Keratinocyte (primary cell): Measurements from ENCODE around the gene BEST3. TPM values are rescaled to one million over a fixed set of nuclear protein-coding genes. Genes with fewer than 3 reads are reported as not detected.
A peak's percentile ranks its signal among the peaks of the same experiment; 100 is the strongest.

Source experiments
- DNase-seq: peaks from one replicate; pipeline ENCODE4 v3.0.0-alpha.2; 2011; ENCODE audit warnings: low read depth, missing footprints, low spot score
- FAIRE-seq: peaks from 2 replicates; lab custom pipeline; 2011; peaks lifted over from hg19 to GRCh38; lab: Jason Lieb, UNC
- H2AFZ ChIP-seq: 2 replicates; pipeline ENCODE4 v1.6.0; 2012; ENCODE audit warnings: low read length, control low read depth, inconsistent platforms; ENCODE audit not compliant: control insufficient read depth
- H3K27ac ChIP-seq: 2 replicates; pipeline ENCODE4 v1.5.1; 2011; ENCODE audit warnings: low read length; ENCODE audit not compliant: control insufficient read depth, insufficient read depth
- H3K27me3 ChIP-seq: 3 replicates; pipeline ENCODE4 v1.6.0; 2011; ENCODE audit warnings: low read length; ENCODE audit not compliant: control insufficient read depth, insufficient read depth; ENCODE audit errors: extremely low read depth
- H3K36me3 ChIP-seq, 2 experiments: 2 replicates in 1 of 2; 3 replicates in 1 of 2; pipeline ENCODE4 v1.5.1; 2011; ENCODE audit warnings: low read length in 2 of 2, mild to moderate bottlenecking in 1 of 2; ENCODE audit not compliant: control insufficient read depth in 2 of 2, insufficient read depth in 2 of 2; ENCODE audit errors: extremely low read depth in 1 of 2
- H3K4me1 ChIP-seq: 3 replicates; pipeline ENCODE4 v1.5.1; 2011; ENCODE audit warnings: low read length; ENCODE audit not compliant: control insufficient read depth, insufficient read depth; ENCODE audit errors: extremely low read depth
- H3K4me2 ChIP-seq: 3 replicates; pipeline ENCODE4 v1.6.0; 2011; ENCODE audit warnings: low read depth, low read length; ENCODE audit not compliant: control insufficient read depth, insufficient read depth; ENCODE audit errors: extremely low read depth
- H3K4me3 ChIP-seq, 3 experiments: fragments of 200-600 bp in 1 of 3; sonication (generic) in 1 of 3; 2 replicates in 2 of 3; 3 replicates in 1 of 3; pipeline ENCODE4 v1.5.1; 2011 to 2016; ENCODE audit warnings: low read length in 3 of 3, mild to moderate bottlenecking in 3 of 3, control low read depth in 2 of 3, inconsistent platforms in 1 of 3, low read depth in 1 of 3, mixed read lengths in 1 of 3, mixed run types in 1 of 3, moderate library complexity in 1 of 3; ENCODE audit not compliant: control insufficient read depth in 2 of 3, insufficient read depth in 2 of 3; ENCODE audit errors: extremely low read depth in 1 of 3
- H3K79me2 ChIP-seq: 2 replicates; pipeline ENCODE4 v1.6.0; 2012; ENCODE audit warnings: low read length; ENCODE audit not compliant: control insufficient read depth, insufficient read depth
- H3K9ac ChIP-seq: 3 replicates; pipeline ENCODE4 v1.6.0; 2011; ENCODE audit warnings: low read length; ENCODE audit not compliant: control insufficient read depth, insufficient read depth; ENCODE audit errors: extremely low read depth
- H3K9me1 ChIP-seq: 3 replicates; pipeline ENCODE4 v1.6.0; 2011; ENCODE audit warnings: low read length; ENCODE audit not compliant: control insufficient read depth, insufficient read depth; ENCODE audit errors: extremely low read depth
- H3K9me3 ChIP-seq: 2 replicates; pipeline ENCODE4 v1.5.1; 2012; ENCODE audit warnings: low read depth, low read length; ENCODE audit not compliant: control insufficient read depth
- H4K20me1 ChIP-seq: 3 replicates; pipeline ENCODE4 v1.6.0; 2011; ENCODE audit warnings: low read length; ENCODE audit not compliant: control insufficient read depth, insufficient read depth; ENCODE audit errors: extremely low read depth
- EZH2 ChIP-seq: IDR thresholded peaks from one replicate; pipeline ENCODE4 v1.6.1; 2012; ENCODE audit warnings: inconsistent platforms, mild to moderate bottlenecking, low read length, moderate library complexity
- dilution Hi-C: fragments of 300-500 bp; cut with MboI; formaldehyde crosslinking; loops from one replicate; pipeline ENCODE4 v1.7.0; 2020; ENCODE audit warnings: low sequenced_read_pairs; ENCODE audit not compliant: extremely low pct_ligation_motif_present
- polyA plus RNA-seq, 5 experiments: library from polyadenylated mRNA; depleted of rRNA in 3 of 5; stranded (reverse) in 3 of 5; stranded (forward) in 1 of 5; unstranded in 1 of 5; fragments of >200 nt; gene quantifications; 1 replicate in 1 of 5; 2 replicates in 3 of 5; 3 replicates in 1 of 5; pipeline versions ENCODE4 v1.2.1 to v1.2.3, GENCODE V29; 2011 to 2012; ENCODE audit warnings: missing spikeins in 2 of 5, low read depth in 1 of 5, low replicate concordance in 1 of 5
- TF ChIP-seq, protein P1 (sequence below), 3 experiments: IDR thresholded peaks in 1 of 3; conservative IDR thresholded peaks in 1 of 3; optimal IDR thresholded peaks in 1 of 3; 2 replicates in 2 of 3; 3 replicates in 1 of 3; pipeline versions ENCODE3 to v1.5.1; 2011; ENCODE audit warnings: low read length in 3 of 3, mild to moderate bottlenecking in 3 of 3, moderate library complexity in 2 of 3, control low read depth in 1 of 3, inconsistent platforms in 1 of 3; ENCODE audit not compliant: insufficient read depth in 2 of 3; ENCODE audit errors: extremely low read depth in 1 of 3

The BEST3 gene
- polyA plus RNA-seq, 1 donor (not counting 4 experiments of a cell fraction or from before 2014, with no cell fraction given) = 0.07 TPM

- H3K9me3 ChIP-seq = no peaks in the 10 kb centered on the region
- H3K9ac ChIP-seq = no peak overlapping the region
- no peak overlapping the region for H2AFZ ChIP-seq
- no peaks in the 10 kb centered on the region for H3K27me3 ChIP-seq
- no peaks in the 10 kb centered on the region for H3K36me3 ChIP-seq
- no peaks in the 10 kb centered on the region for H3K9me1 ChIP-seq
- no peak overlapping the region for H3K4me2 ChIP-seq
- dilution Hi-C loops = no loop called here
- H3K4me1 ChIP-seq = peaks cover 7% of the 10 kb centered on the region
- H3K79me2 ChIP-seq = no peaks in the 10 kb centered on the region
- no peaks in the 10 kb centered on the region for H4K20me1 ChIP-seq
- H3K4me3 ChIP-seq = no peak overlapping the region
- TF ChIP-seq, protein P1, sequence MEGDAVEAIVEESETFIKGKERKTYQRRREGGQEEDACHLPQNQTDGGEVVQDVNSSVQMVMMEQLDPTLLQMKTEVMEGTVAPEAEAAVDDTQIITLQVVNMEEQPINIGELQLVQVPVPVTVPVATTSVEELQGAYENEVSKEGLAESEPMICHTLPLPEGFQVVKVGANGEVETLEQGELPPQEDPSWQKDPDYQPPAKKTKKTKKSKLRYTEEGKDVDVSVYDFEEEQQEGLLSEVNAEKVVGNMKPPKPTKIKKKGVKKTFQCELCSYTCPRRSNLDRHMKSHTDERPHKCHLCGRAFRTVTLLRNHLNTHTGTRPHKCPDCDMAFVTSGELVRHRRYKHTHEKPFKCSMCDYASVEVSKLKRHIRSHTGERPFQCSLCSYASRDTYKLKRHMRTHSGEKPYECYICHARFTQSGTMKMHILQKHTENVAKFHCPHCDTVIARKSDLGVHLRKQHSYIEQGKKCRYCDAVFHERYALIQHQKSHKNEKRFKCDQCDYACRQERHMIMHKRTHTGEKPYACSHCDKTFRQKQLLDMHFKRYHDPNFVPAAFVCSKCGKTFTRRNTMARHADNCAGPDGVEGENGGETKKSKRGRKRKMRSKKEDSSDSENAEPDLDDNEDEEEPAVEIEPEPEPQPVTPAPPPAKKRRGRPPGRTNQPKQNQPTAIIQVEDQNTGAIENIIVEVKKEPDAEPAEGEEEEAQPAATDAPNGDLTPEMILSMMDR (optimal IDR thresholded peaks at IDR 0.05 in 1 of 3, IDR thresholded peaks at IDR 0.05 in 1 of 3, conservative IDR thresholded peaks at IDR 0.05 in 1 of 3; ENCODE audit: extremely low read depth in 1 of 3, insufficient read depth in 2 of 3, low read length in 3 of 3) = no peak
- no peak for TF ChIP-seq EZH2
- FAIRE-seq (no peak), DNase-seq (no peak)
- H3K27ac ChIP-seq = no peak overlapping the region
Measured at GRCh38 chr12:69701826-69702225, 2.7 kb upstream of the BEST3 start.

DNA sequence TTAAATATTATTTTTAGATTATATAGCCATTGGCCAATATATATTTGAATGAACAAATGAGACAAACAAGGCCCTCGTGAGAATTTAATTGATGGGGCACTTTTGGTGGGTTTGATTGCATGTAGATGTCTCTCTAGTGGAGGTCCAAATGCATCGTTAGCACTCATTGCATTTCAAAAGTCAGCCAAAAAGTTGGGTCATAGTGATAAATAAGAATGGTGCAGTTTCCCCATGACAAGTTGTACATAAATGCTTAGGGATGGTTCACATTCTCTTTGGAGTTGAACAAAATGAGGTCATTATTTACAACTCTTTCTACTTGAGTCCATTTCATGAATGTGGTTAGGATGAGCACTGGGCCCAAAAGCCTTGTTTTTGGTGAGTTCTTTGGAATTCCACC is 1.0 kb downstream of the BEST3 start:
- Histone ChIP-seq H3K4me2 (no peak overlapping the region), H4K20me1 (no peaks in the 10 kb centered on the region), H3K9me1 (no peaks in the 10 kb centered on the region), H3K27me3 (no peaks in the 10 kb centered on the region), H3K9me3 (no peaks in the 10 kb centered on the region), H3K79me2 (no peaks in the 10 kb centered on the region), H3K36me3 (no peaks in the 10 kb centered on the region), H3K9ac (no peak overlapping the region), H3K4me1 (peaks cover 7% of the 10 kb centered on the region), H3K27ac (no peak overlapping the region), H3K4me3 (no peak overlapping the region), H2AFZ (no peak overlapping the region)
- FAIRE-seq (peak; percentile 29), DNase-seq (no peak)
- TF ChIP-seq, protein P1 (optimal IDR thresholded peaks at IDR 0.05 in 1 of 3, IDR thresholded peaks at IDR 0.05 in 1 of 3, conservative IDR thresholded peaks at IDR 0.05 in 1 of 3; ENCODE audit: extremely low read depth in 1 of 3, insufficient read depth in 2 of 3, low read length in 3 of 3) = no peak
- TF ChIP-seq EZH2 = no peak
- dilution Hi-C loops = no loop called here
